ENCODE results near the gene RIOK1.

- TF ChIP-seq EZH2 (IDR thresholded peaks at IDR 0.05) (no peak), FOXP2 (optimal IDR thresholded peaks at IDR 0.05; ENCODE audit: control extremely low read depth, extremely low read length, insufficient read depth) (no peak)
These were observed 28.8 kb downstream of the RIOK1 start for GRCh38 chr6:7418238-7418905.
